CD14-positive monocyte (primary cell): Measurements from ENCODE around the gene PAK4. TPM values are rescaled to one million over a fixed set of nuclear protein-coding genes. Genes with fewer than 3 reads are reported as not detected.
A peak's percentile ranks its signal among the peaks of the same experiment; 100 is the strongest.

Experiments
- DNase-seq, 3 donors: peaks; one replicate each; pipeline ENCODE4 v3.0.0-alpha.2; 2011 to 2022
- H2AFZ ChIP-seq: 2 replicates; pipeline ENCODE4 v1.6.0; 2012; ENCODE audit warnings: mild to moderate bottlenecking, low read depth, low read length, inconsistent platforms; ENCODE audit not compliant: insufficient read depth, poor library complexity, severe bottlenecking
- H3K27ac ChIP-seq, 2 donors: 1 replicate in 1 of 2; 2 replicates in 1 of 2; pipeline ENCODE4 v1.5.1; 2012 to 2013; ENCODE audit warnings: low read length in 2 of 2, control low read depth in 1 of 2, inconsistent platforms in 1 of 2, low read depth in 1 of 2, mild to moderate bottlenecking in 1 of 2
- H3K27me3 ChIP-seq, 2 donors: one replicate each; pipeline versions ENCODE4 v1.6.0 to v1.6.1; 2011 to 2013; ENCODE audit warnings: low read length in 2 of 2; ENCODE audit not compliant: control insufficient read depth in 2 of 2, insufficient read depth in 2 of 2
- H3K36me3 ChIP-seq, 2 donors: replicated peaks in 1 of 2; 1 replicate in 1 of 2; 2 replicates in 1 of 2; pipeline versions ENCODE4 v1.5.1 to v1.6.1; 2012 to 2013; ENCODE audit warnings: low read length in 2 of 2, control low read depth in 1 of 2, inconsistent platforms in 1 of 2, mild to moderate bottlenecking in 1 of 2; ENCODE audit not compliant: insufficient read depth in 2 of 2, control insufficient read depth in 1 of 2
- H3K4me1 ChIP-seq, 2 donors: 1 replicate in 1 of 2; 2 replicates in 1 of 2; pipeline versions ENCODE4 v1.5.1 to v1.6.1; 2012 to 2013; ENCODE audit warnings: low read length in 2 of 2, control low read depth in 1 of 2, inconsistent platforms in 1 of 2, mild to moderate bottlenecking in 1 of 2, moderate library complexity in 1 of 2; ENCODE audit not compliant: insufficient read depth in 2 of 2, control insufficient read depth in 1 of 2
- H3K4me2 ChIP-seq: replicated peaks from 2 replicates; pipeline ENCODE3; 2012; ENCODE audit warnings: low read length, moderate library complexity, mild to moderate bottlenecking; ENCODE audit not compliant: poor library complexity, severe bottlenecking; ENCODE audit errors: extremely low read depth
- H3K4me3 ChIP-seq, 3 experiments: fragments of 200-600 bp in 1 of 3; sonication (generic) in 1 of 3; replicated peaks in 1 of 3; 1 replicate in 2 of 3; 2 replicates in 1 of 3; pipeline ENCODE4 v1.5.1; 2011 to 2013; ENCODE audit warnings: low read length in 3 of 3, mild to moderate bottlenecking in 3 of 3, control low read depth in 2 of 3, low read depth in 2 of 3, inconsistent platforms in 1 of 3, moderate library complexity in 1 of 3
- H3K79me2 ChIP-seq: 2 replicates; pipeline ENCODE4 v1.6.0; 2012; ENCODE audit warnings: mild to moderate bottlenecking, control low read depth, inconsistent platforms, low read length, moderate library complexity; ENCODE audit not compliant: insufficient read depth
- H3K9ac ChIP-seq: 2 replicates; pipeline ENCODE4 v1.6.0; 2017; ENCODE audit warnings: low read length, mild to moderate bottlenecking; ENCODE audit not compliant: insufficient read depth, poor library complexity, severe bottlenecking
- H3K9me3 ChIP-seq, 2 donors: replicated peaks in 1 of 2; 1 replicate in 1 of 2; 2 replicates in 1 of 2; pipeline versions ENCODE4 v1.5.1 to v1.6.1; 2012 to 2013; ENCODE audit warnings: low read length in 2 of 2, control low read depth in 1 of 2; ENCODE audit not compliant: control insufficient read depth in 1 of 2, insufficient read depth in 1 of 2
- H4K20me1 ChIP-seq: 2 replicates; pipeline ENCODE4 v1.6.0; 2012; ENCODE audit warnings: mild to moderate bottlenecking, low read length, control low read depth, moderate library complexity; ENCODE audit not compliant: insufficient read depth
- H3K27ac Mint-ChIP-seq, 7 donors: one replicate each; pipeline ENCODE4 v1.8.0; 2020; ENCODE audit warnings: mild to moderate bottlenecking in 7 of 7, mixed read lengths in 7 of 7, moderate library complexity in 6 of 7, inconsistent platforms in 2 of 7
- H3K27me3 Mint-ChIP-seq, 3 donors: one replicate each; pipeline ENCODE4 v1.8.0; 2021 to 2022; ENCODE audit warnings: low read depth in 3 of 3, mild to moderate bottlenecking in 3 of 3, mixed read lengths in 3 of 3, moderate library complexity in 3 of 3, inconsistent platforms in 1 of 3
- H3K36me3 Mint-ChIP-seq, 2 donors: one replicate each; pipeline ENCODE4 v1.8.0; 2020; ENCODE audit warnings: mixed read lengths in 2 of 2, inconsistent platforms in 1 of 2, mild to moderate bottlenecking in 1 of 2
- H3K4me1 Mint-ChIP-seq: one replicate; pipeline ENCODE4 v1.8.0; 2020; ENCODE audit warnings: mild to moderate bottlenecking, mixed read lengths
- H3K4me3 Mint-ChIP-seq, 2 donors: one replicate each; pipeline ENCODE4 v1.8.0; 2020; ENCODE audit warnings: mild to moderate bottlenecking in 2 of 2, mixed read lengths in 2 of 2, moderate library complexity in 1 of 2
- H3K9me3 Mint-ChIP-seq, 7 donors: one replicate each; pipeline ENCODE4 v1.8.0; 2020 to 2022; ENCODE audit warnings: mixed read lengths in 7 of 7, mild to moderate bottlenecking in 6 of 7, moderate library complexity in 6 of 7, inconsistent platforms in 2 of 7
- CTCF ChIP-seq: fragments of 200-600 bp; IDR thresholded peaks from one replicate; pipeline ENCODE4 v1.8.0; 2022; ENCODE audit warnings: antibody characterized with exemption, mild to moderate bottlenecking
- WGBS: methylation state at CpG from one replicate; pipeline ENCODE4 v1.1.5; 2013; ENCODE audit warnings: missing lambda C conversion rate; ENCODE audit not compliant: insufficient coverage; 5-methylcytosine and 5-hydroxymethylcytosine counted together
- intact Hi-C, 2 donors: fragments of 100-400 bp; cut with micrococcal nuclease; formaldehyde crosslinking; loops; one replicate each; pipeline versions ENCODE4 v1.15.0 to v1.15.1; 2023
- polyA plus RNA-seq, 3 donors: library from polyadenylated mRNA; depleted of rRNA in 1 of 3; unstranded in 2 of 3; stranded (reverse) in 1 of 3; fragments of 300-500 nt in 2 of 3; fragments of >200 nt in 1 of 3; fragmentation: Illumina TruSeq in 2 of 3; gene quantifications; 1 replicate in 2 of 3; 2 replicates in 1 of 3; pipeline ENCODE4 v1.2.3, GENCODE V29; 2012 to 2021

The PAK4 gene
- polyA plus RNA-seq, 3 donors, result 1.3 to 11.3 (median 1.5) TPM

GRCh38 chr19:39137131-39137530 is 11.5 kb downstream of the PAK4 start:
- peaks cover 59% of the 10 kb centered on the region for H3K79me2 ChIP-seq
- no peak for DNase-seq
- no peaks in the 10 kb centered on the region for H3K27me3 Mint-ChIP-seq
- no peak for TF ChIP-seq CTCF
- no peak overlapping the region for H3K27ac Mint-ChIP-seq
- no peaks in the 10 kb centered on the region for H3K9me3 Mint-ChIP-seq
- H3K27me3 ChIP-seq, result no peaks in the 10 kb centered on the region
- no peak overlapping the region for H3K4me2 ChIP-seq
- peaks cover 31% of the 10 kb centered on the region for H3K4me1 Mint-ChIP-seq
- H2AFZ ChIP-seq, result no peak overlapping the region
- H3K4me3 Mint-ChIP-seq, result no peak overlapping the region
- H3K36me3 ChIP-seq, result no peaks in the 10 kb centered on the region
- H3K9ac ChIP-seq, result no peak overlapping the region
- intact Hi-C loops, result no loop called here
- H4K20me1 ChIP-seq, result peaks cover 65% of the 10 kb centered on the region
- no peak overlapping the region for H3K4me3 ChIP-seq
- peaks cover 6 to 13% of the 10 kb centered on the region in 2 donors for H3K4me1 ChIP-seq
- WGBS, result 94% methylated on average over 11 of the region's 12 CpGs
- H3K9me3 ChIP-seq, result no peaks in the 10 kb centered on the region
- H3K27ac ChIP-seq, result no peak overlapping the region
- H3K36me3 Mint-ChIP-seq, result peaks cover 3 to 4% of the 10 kb centered on the region in 2 donors

GRCh38 chr19:39138221-39139211 is 12.9 kb downstream of the PAK4 start:
- Histone ChIP-seq H3K9ac (no peak overlapping the region), H3K4me3 (no peak overlapping the region), H3K9me3 (no peaks in the 10 kb centered on the region), H2AFZ (no peak overlapping the region), H3K36me3 (no peaks in the 10 kb centered on the region), H3K27me3 (no peaks in the 10 kb centered on the region), H3K79me2 (peaks cover 51% of the 10 kb centered on the region), H3K4me1 (peaks cover 11 to 14% of the 10 kb centered on the region in 2 donors), H3K27ac (no peak overlapping the region), H4K20me1 (peaks cover 62% of the 10 kb centered on the region), H3K4me2 (no peak overlapping the region)
- Mint-ChIP-seq H3K4me1 (peaks cover 28% of the 10 kb centered on the region), H3K4me3 (no peak overlapping the region), H3K36me3 (peaks cover 4 to 6% of the 10 kb centered on the region in 2 donors), H3K27ac (peak overlapping the region in 2 of 7 donors; percentile 50 to 59), H3K27me3 (no peaks in the 10 kb centered on the region), H3K9me3 (no peaks in the 10 kb centered on the region)
- no peak for DNase-seq
- 92% methylated on average over 10 of the region's 20 CpGs for WGBS
- TF ChIP-seq CTCF, result no peak
- intact Hi-C loops, result no loop called here
